ENCODE data around the gene CHD3.

Gene CHD3

GRCh38 chr17:7931709-7932482 lies 43.3 kb downstream of the CHD3 start, which contains the start of the genes CNTROB and TRAPPC1:
CNTROB (plus strand) TSS chr17:7932206; CDS start chr17:7933080, 874 bp downstream.
TRAPPC1 (minus strand) TSS chr17:7931946; CDS start chr17:7931829, 117 bp downstream.
- peak; percentile 100 for DNase-seq (ENCODE audit: extremely low spot score)
- TF ChIP-seq CTCF (IDR thresholded peaks at IDR 0.05; ENCODE audit: control extremely low read depth, extremely low read depth, low read depth, missing control alignments) = no peak
- ChIA-PET CTCF (interaction anchor here (0.7 to 10.4 kb wide), 20 partner anchors 9 to 636 kb away, joined by 3 to 107 read pairs (median 4); partner anchors contain the start of gene RNF227), POLR2A (interaction anchor here (0.9 to 1.0 kb wide), 2 partner anchors 13 to 245 kb away, joined by 3 to 5 read pairs; partner anchors contain the start of gene TP53)

- CTCF ChIA-PET = interaction anchor here (0.7 to 10.4 kb wide), 27 partner anchors 9 to 637 kb away, joined by 3 to 107 read pairs (median 4); partner anchors contain the start of gene RNF227
- POLR2A ChIA-PET = interaction anchor here (0.7 to 1.4 kb wide), 3 partner anchors 12 to 447 kb away, joined by 3 to 5 read pairs (median 5); partner anchors contain the start of gene RNF227
- peak; percentile 54 for DNase-seq (ENCODE audit: extremely low spot score)
- no peak for TF ChIP-seq CTCF (IDR thresholded peaks at IDR 0.05; ENCODE audit: control extremely low read depth, extremely low read depth, low read depth, missing control alignments)
Observed at GRCh38 chr17:7932483-7932891, 43.9 kb downstream of the CHD3 start.

DNA sequence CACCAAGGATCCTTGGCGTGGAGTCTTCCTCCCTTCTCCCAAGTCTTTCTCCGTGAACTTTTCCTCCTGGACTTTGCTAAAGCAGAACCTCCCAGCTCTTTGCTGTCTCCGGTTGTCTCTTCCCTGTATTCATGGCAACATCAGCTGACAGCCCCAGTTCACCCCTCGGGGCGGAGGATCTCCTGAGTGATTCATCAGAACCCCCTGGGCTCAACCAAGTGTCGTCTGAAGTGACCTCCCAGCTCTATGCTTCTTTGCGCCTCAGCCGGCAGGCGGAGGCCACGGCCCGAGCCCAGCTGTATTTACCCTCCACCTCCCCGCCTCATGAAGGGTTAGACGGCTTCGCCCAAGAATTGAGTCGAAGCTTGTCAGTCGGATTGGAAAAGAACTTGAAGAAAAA lies 44.4 kb downstream of the CHD3 start:
- peak; percentile 51 for DNase-seq (ENCODE audit: extremely low spot score)
- TF ChIP-seq CTCF (IDR thresholded peaks at IDR 0.05; ENCODE audit: control extremely low read depth, extremely low read depth, low read depth, missing control alignments) = peak; percentile 19
- ChIA-PET POLR2A (interaction anchor here (0.7 to 1.4 kb wide), 2 partner anchors 17 to 448 kb away, joined by 3 to 5 read pairs; partner anchors contain the start of gene RNF227), CTCF (interaction anchor here (0.8 to 10.4 kb wide), 25 partner anchors 8 to 637 kb away, joined by 3 to 107 read pairs (median 4); partner anchors contain the start of gene RNF227)

GRCh38 chr17:7935859-7936258 lies 47.3 kb downstream of the CHD3 start:
- CTCF ChIA-PET = interaction anchor here (0.9 to 10.4 kb wide), 10 partner anchors 9 to 193 kb away, joined by 3 to 107 read pairs (median 4); partner anchors contain the start of genes NAA38 and RNF227
- POLR2A ChIA-PET = no interaction called here
- no peak for TF ChIP-seq CTCF (IDR thresholded peaks at IDR 0.05; ENCODE audit: control extremely low read depth, extremely low read depth, low read depth, missing control alignments)
- no peak for DNase-seq (ENCODE audit: extremely low spot score)

GRCh38 chr17:7940034-7940433 lies 51.4 kb downstream of the CHD3 start:
- ChIA-PET POLR2A (no interaction called here), CTCF (interaction anchor here (1.0 to 10.4 kb wide), 9 partner anchors 7 to 77 kb away, joined by 3 to 107 read pairs (median 5); partner anchors contain the start of genes CNTROB and TRAPPC1)
- no peak for TF ChIP-seq CTCF (IDR thresholded peaks at IDR 0.05; ENCODE audit: control extremely low read depth, extremely low read depth, low read depth, missing control alignments)

GRCh38 chr17:7940743-7941142 lies 52.2 kb downstream of the CHD3 start:
- POLR2A ChIA-PET = no interaction called here
- TF ChIP-seq CTCF (IDR thresholded peaks at IDR 0.05; ENCODE audit: control extremely low read depth, extremely low read depth, low read depth, missing control alignments) = no peak
- CTCF ChIA-PET = interaction anchor here (1.0 to 5.2 kb wide), 10 partner anchors 8 to 178 kb away, joined by 3 to 22 read pairs (median 4); partner anchors contain the start of genes CNTROB and TRAPPC1
- no peak for DNase-seq (ENCODE audit: extremely low spot score)

More at GRCh38 chr17:7940034-7940433, 51.4 kb downstream of the CHD3 start:
- no peak for DNase-seq (ENCODE audit: extremely low spot score)

All from GM10248 (cell line).